HUES48 (cell line): ENCODE measurements around the gene AP2A2.

Experiments
- H3K27ac ChIP-seq: one replicate; pipeline ENCODE4 v1.7.0; 2013; ENCODE audit warnings: low read depth, low read length, inconsistent platforms
- H3K27me3 ChIP-seq: 2 replicates; pipeline ENCODE4 v1.6.1; 2013; ENCODE audit warnings: mild to moderate bottlenecking, low read length; ENCODE audit not compliant: control insufficient read depth, insufficient read depth
- H3K36me3 ChIP-seq: 2 replicates; pipeline ENCODE4 v1.6.1; 2013; ENCODE audit warnings: low read length; ENCODE audit not compliant: control insufficient read depth, insufficient read depth
- H3K4me1 ChIP-seq: 2 replicates; pipeline ENCODE4 v1.6.1; 2013; ENCODE audit warnings: mild to moderate bottlenecking, low read length; ENCODE audit not compliant: control insufficient read depth, insufficient read depth
- H3K4me3 ChIP-seq: 2 replicates; pipeline ENCODE4 v1.5.1; 2013; ENCODE audit warnings: mild to moderate bottlenecking, low read depth, low read length
- H3K9ac ChIP-seq: 2 replicates; pipeline ENCODE4 v1.6.1; 2013; ENCODE audit warnings: mild to moderate bottlenecking, low read depth, low read length, moderate library complexity
- H3K9me3 ChIP-seq: 2 replicates; pipeline ENCODE4 v1.6.1; 2013; ENCODE audit warnings: low read length; ENCODE audit not compliant: control insufficient read depth, insufficient read depth

The AP2A2 gene

GRCh38 chr11:925496-926301 lies at the start of gene AP2A2:
Gene AP2A2 (plus strand): TSS chr11:925870. CDS start chr11:926022, 152 bp downstream.
- peak within 1 kb of the TSS; percentile 72 for H3K4me3 ChIP-seq
- peak within 1 kb of the TSS; percentile 80 for H3K27ac ChIP-seq
- H3K4me1 ChIP-seq: peaks cover 6% of the 10 kb centered on the region; the same call in 1 of the 2 replicates
- no peaks in the 10 kb centered on the region for H3K27me3 ChIP-seq
- no peaks in the 10 kb centered on the region for H3K9me3 ChIP-seq
- H3K9ac ChIP-seq: peak within 1 kb of the TSS; percentile 42; the same call in 1 of the 2 replicates
- H3K36me3 ChIP-seq: peaks cover 21% of the 10 kb centered on the region

- no peaks in the 10 kb centered on the region for H3K4me1 ChIP-seq
Measured at GRCh38 chr11:876545-876944, 49.1 kb upstream of the AP2A2 start.

GRCh38 chr11:877565-877964 lies 48.1 kb upstream of the AP2A2 start:
- H3K9me3 ChIP-seq: no peaks in the 10 kb centered on the region
- no peaks in the 10 kb centered on the region for H3K4me1 ChIP-seq
- H3K4me3 ChIP-seq: no peak overlapping the region
- peaks cover 41% of the 10 kb centered on the region for H3K36me3 ChIP-seq
- no peak overlapping the region for H3K27ac ChIP-seq
- no peak overlapping the region for H3K9ac ChIP-seq
- H3K27me3 ChIP-seq: no peaks in the 10 kb centered on the region

More at GRCh38 chr11:876545-876944, 49.1 kb upstream of the AP2A2 start:
- Histone ChIP-seq H3K9ac (no peak overlapping the region), H3K27me3 (no peaks in the 10 kb centered on the region), H3K27ac (no peak overlapping the region), H3K9me3 (no peaks in the 10 kb centered on the region), H3K4me3 (no peak overlapping the region), H3K36me3 (peaks cover 35% of the 10 kb centered on the region)

- H3K4me1 ChIP-seq: no peaks in the 10 kb centered on the region
- no peaks in the 10 kb centered on the region for H3K9me3 ChIP-seq
- H3K9ac ChIP-seq: no peak overlapping the region
- H3K36me3 ChIP-seq: peaks cover 46% of the 10 kb centered on the region
- no peak overlapping the region for H3K4me3 ChIP-seq
- no peaks in the 10 kb centered on the region for H3K27me3 ChIP-seq
- H3K27ac ChIP-seq: no peak overlapping the region
Measured at GRCh38 chr11:880447-880846, 45.2 kb upstream of the AP2A2 start.

GRCh38 chr11:882596-882995 lies 43.1 kb upstream of the AP2A2 start:
- Histone ChIP-seq H3K27ac (no peak overlapping the region), H3K36me3 (peaks cover 52% of the 10 kb centered on the region), H3K4me1 (no peaks in the 10 kb centered on the region), H3K9ac (no peak overlapping the region), H3K9me3 (no peaks in the 10 kb centered on the region), H3K27me3 (no peaks in the 10 kb centered on the region), H3K4me3 (no peak overlapping the region)

DNA sequence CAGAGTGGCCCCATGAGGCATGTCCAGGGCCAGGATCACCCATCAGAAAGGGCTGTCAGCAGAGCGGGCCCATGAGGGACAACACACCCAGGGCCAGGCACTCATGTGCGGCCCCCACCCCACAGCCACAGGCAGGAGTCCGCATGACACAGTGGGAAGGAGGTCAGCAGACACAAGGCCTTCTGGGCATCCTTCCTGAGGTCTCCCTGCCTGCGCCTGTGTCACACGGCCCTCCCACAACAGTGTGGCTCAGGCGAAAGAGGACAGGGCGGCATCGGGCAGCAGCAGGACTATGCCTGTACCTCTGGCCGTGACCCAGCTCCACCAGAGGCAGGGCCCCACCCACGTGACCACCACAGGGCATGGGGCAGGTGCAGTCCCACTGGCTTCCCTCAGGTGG lies 42.1 kb upstream of the AP2A2 start:
- Histone ChIP-seq H3K4me1 (no peaks in the 10 kb centered on the region), H3K4me3 (no peak overlapping the region), H3K27me3 (no peaks in the 10 kb centered on the region), H3K27ac (no peak overlapping the region), H3K9me3 (no peaks in the 10 kb centered on the region), H3K36me3 (peaks cover 60% of the 10 kb centered on the region), H3K9ac (no peak overlapping the region)

GRCh38 chr11:884578-885070 lies 41.0 kb upstream of the AP2A2 start:
- peaks cover 54% of the 10 kb centered on the region for H3K36me3 ChIP-seq
- H3K27ac ChIP-seq: no peak overlapping the region
- no peaks in the 10 kb centered on the region for H3K27me3 ChIP-seq
- H3K4me3 ChIP-seq: no peak overlapping the region
- H3K9me3 ChIP-seq: no peaks in the 10 kb centered on the region
- H3K9ac ChIP-seq: no peak overlapping the region
- H3K4me1 ChIP-seq: no peaks in the 10 kb centered on the region

- H3K27me3 ChIP-seq: no peaks in the 10 kb centered on the region
- H3K9me3 ChIP-seq: no peaks in the 10 kb centered on the region
- H3K4me3 ChIP-seq: no peak overlapping the region
- no peaks in the 10 kb centered on the region for H3K4me1 ChIP-seq
- peaks cover 40% of the 10 kb centered on the region for H3K36me3 ChIP-seq
- H3K9ac ChIP-seq: no peak overlapping the region
- no peak overlapping the region for H3K27ac ChIP-seq
Measured at GRCh38 chr11:886568-886967, 39.1 kb upstream of the AP2A2 start.

DNA sequence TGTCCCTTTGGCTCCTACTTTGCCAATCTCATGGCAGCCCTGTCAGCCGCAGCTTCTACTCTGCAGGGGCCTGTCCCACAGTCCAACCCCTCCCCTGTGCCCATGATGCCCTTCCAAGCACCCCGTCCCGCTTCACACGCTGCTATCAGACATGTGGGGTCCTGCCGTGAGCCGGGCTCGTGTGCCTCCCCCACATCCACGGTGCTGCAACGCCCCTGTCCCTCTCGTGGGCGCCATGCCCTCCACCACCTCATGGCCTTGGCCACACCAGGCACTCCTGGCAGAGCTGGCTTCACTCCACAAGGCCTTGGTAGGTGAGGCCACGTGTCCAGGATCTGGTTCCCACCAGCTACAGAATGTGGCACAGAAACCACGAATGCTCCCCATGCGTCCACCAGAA lies 38.1 kb upstream of the AP2A2 start:
- Histone ChIP-seq H3K4me1 (no peaks in the 10 kb centered on the region), H3K36me3 (peaks cover 34% of the 10 kb centered on the region), H3K27me3 (no peaks in the 10 kb centered on the region), H3K9me3 (no peaks in the 10 kb centered on the region), H3K4me3 (no peak overlapping the region), H3K27ac (no peak overlapping the region), H3K9ac (no peak overlapping the region)

- H3K4me1 ChIP-seq: no peaks in the 10 kb centered on the region
- H3K4me3 ChIP-seq: no peak overlapping the region
- no peaks in the 10 kb centered on the region for H3K27me3 ChIP-seq
- H3K27ac ChIP-seq: no peak overlapping the region
- H3K9ac ChIP-seq: no peak overlapping the region
- H3K9me3 ChIP-seq: no peaks in the 10 kb centered on the region
- peaks cover 25% of the 10 kb centered on the region for H3K36me3 ChIP-seq
Measured at GRCh38 chr11:888310-889212, 37.1 kb upstream of the AP2A2 start.

GRCh38 chr11:889257-889656 lies 36.4 kb upstream of the AP2A2 start:
- no peaks in the 10 kb centered on the region for H3K27me3 ChIP-seq
- no peaks in the 10 kb centered on the region for H3K9me3 ChIP-seq
- no peak overlapping the region for H3K27ac ChIP-seq
- peaks cover 21% of the 10 kb centered on the region for H3K36me3 ChIP-seq
- no peak overlapping the region for H3K9ac ChIP-seq
- H3K4me1 ChIP-seq: no peaks in the 10 kb centered on the region
- no peak overlapping the region for H3K4me3 ChIP-seq
